Activated CD8-positive, alpha-beta memory T cell treated with anti-CD3 and anti-CD28 coated beads for 1 hour (primary cell): ENCODE data around the gene ARL6IP6.

Source experiments
- DNase-seq, 2 donors: peaks; one replicate each; pipeline ENCODE4 v3.0.0-alpha.2; 2020; ENCODE audit warnings: low read depth in 1 of 2; ENCODE audit errors: extremely low read depth in 1 of 2

ARL6IP6 gene

DNA sequence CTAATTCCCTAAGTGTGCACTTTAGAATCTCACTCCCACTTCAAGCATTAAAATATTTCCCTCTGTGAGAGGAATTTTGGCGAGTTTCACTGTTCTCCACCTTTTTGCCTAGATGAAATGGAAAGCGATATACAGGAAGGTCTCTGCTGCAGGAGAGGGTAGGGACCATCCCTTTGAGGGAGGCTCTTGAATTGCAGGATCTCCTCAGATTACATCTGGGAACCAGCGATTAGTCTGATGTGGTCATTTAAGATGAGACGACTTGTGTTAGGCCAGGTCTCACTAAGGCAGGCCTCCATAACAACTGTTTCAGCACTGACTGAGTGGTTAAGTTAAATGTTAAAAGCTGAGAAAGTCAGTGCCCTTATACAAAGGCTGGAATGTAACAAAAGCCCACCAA lies 74.6 kb downstream of the ARL6IP6 start:
- no peak for DNase-seq

DNA sequence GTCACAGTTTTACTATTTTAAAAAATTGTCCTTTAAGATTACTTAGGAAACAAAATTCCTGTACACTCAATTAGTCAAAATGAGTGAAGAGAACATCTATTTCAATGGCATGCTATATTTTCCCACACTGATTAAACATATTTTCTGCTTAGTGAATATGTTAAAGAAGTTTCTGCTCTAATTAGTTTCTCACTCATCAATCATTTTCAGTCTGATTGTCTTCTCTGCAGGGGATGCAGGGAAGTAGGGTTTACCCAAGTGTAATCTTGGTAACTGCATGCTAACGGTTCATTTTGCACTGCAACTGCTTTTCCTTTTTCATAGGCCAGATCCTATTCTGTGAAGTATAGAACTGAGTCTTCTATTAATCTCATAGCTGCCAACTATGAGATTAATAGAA lies 78.5 kb downstream of the ARL6IP6 start:
- DNase-seq: no peak

DNA sequence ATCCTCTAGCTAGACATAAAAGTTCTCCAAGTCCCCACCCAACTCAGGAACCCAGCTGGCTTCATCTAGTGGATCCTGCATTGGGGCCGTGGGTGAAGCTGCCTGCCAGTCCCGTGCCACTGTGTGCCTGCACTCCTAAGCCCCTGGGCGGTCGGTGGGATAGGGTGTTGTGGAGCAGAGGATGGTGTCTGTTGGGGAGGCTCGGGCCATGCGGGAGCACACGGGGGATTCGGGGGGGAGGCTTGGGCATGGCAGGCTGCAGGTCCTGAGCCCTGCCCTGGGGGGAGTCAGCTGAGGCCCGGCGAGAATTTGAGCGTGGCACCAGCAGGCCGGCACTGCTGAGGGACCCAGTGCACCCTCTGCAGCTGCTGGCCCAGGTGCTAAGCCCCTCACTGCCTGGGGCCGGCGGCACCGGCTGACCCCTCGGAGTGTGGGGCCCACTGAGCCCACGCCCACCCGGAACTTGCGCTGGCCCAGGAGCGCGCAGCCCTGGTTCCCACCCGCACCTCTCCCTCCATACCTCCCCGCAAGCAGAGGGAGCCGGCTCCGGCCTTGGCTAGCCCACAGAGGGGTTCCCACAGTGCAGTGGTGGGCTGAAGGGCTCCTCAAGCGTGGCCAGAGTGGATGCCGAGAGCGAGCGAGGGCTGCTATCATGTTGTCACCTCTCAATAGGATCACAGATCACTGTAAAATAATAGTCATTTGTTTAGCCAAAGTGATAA lies 86.4 kb downstream of the ARL6IP6 start:
- DNase-seq: no peak

DNA sequence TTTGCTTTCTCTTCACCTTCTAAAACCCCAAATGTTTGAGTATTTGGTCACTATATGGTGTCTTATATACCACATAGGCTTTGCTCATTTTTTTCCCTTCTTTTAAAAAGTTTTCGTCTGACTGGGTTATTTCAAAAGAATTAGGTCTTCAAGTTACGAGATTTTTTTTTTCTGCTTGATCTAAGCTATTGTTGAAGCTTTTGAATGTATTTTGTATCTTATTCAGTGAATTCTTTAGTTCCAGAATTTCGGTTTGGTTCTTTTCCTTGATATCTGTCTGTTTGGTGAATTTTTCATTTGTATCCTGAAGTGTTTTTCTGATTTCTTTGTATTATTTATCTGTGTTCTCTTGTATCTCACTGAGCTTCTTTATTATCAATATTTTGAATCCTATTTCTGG lies 93.5 kb downstream of the ARL6IP6 start:
- DNase-seq: no peak
